PC-9 (cell line): ENCODE data around the gene RRP12.

Experiments used
- CTCF ChIP-seq: fragments of 200-600 bp; sonication (generic); conservative IDR thresholded peaks from 2 replicates; pipeline ENCODE4 v1.6.1; 2017; ENCODE audit warnings: mixed run types, antibody characterized with exemption, mild to moderate bottlenecking, moderate library complexity
- EZH2 ChIP-seq: fragments of 200-600 bp; sonication (generic); IDR thresholded peaks from 2 replicates; pipeline ENCODE4 v1.8.0; 2017; ENCODE audit warnings: antibody characterized with exemption, low read depth

DNA sequence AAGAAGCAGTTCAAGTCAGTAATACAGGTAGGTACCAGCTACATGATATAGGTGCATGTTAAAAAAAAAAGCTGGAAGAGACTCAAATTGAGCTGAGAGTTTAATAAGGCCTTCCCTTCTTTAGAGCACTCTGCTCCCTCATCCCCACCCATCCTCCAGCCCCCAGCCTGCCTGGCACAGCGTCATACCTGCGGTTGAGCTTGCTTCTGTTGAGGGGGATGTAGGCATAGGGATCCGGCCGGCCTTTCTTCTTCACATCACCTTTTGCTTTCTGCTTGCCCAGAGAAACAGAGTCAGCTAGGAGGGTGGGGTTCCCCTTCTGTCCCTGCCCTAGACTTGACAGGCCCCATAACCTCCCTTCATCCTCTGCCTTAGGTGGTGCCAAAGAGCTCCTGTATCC lies 42.8 kb downstream of the RRP12 start:
- no peak for TF ChIP-seq CTCF
- no peak for TF ChIP-seq EZH2
